GM18868 (cell line): ENCODE measurements around the gene HEATR9.

ENCODE experiments used
- ATAC-seq: cut with Tn5 transposase; IDR thresholded peaks from one replicate; pipeline ENCODE4 v1.9.1; 2021; ENCODE audit warnings: mild to moderate bottlenecking, moderate library complexity; ENCODE audit not compliant: unreplicated experiment

Gene HEATR9

DNA sequence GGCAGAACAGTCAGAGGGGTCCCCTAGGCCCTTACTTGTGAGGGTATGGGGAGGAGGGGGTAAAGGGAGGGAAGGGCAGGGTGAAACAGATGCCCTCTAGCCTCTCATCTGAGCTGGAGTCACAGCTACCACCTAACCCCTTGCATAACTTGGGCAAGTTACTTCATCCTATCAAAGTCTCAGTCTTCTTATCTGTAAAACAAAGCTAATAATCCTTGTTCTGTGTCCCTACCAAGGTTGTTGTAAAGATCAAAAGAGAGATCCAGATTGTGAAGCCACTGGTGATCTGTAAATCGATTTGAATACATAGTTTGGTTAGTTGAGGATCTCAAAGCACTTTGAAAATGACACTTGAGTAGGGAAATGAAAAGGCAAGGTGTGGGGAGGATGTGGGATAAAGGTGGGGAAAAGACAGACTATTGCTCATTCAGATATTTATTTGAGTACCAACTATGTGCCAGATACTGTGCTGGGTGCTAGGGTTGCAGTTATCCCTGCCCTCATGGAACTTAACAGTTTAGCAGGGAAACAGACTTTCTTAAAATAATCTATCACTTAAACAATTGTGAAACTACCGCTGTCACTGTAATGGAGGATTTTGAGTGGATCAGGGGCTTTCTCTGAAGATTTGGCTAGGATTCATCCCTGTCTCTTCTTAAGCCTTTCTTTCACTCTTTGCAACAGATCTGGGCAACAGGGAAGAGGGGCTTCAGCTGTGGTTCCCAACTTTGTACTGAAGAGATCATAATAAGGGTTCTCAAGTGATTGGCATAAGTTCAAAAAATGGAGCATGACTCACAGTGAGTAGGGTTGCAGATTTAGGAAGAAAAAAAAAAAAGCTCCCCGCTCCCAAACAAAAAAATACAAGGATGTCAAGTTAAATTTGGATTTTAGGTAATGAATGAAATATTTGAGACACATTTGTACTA, 3.0 kb downstream of the HEATR9 start:
- no peak for ATAC-seq

DNA sequence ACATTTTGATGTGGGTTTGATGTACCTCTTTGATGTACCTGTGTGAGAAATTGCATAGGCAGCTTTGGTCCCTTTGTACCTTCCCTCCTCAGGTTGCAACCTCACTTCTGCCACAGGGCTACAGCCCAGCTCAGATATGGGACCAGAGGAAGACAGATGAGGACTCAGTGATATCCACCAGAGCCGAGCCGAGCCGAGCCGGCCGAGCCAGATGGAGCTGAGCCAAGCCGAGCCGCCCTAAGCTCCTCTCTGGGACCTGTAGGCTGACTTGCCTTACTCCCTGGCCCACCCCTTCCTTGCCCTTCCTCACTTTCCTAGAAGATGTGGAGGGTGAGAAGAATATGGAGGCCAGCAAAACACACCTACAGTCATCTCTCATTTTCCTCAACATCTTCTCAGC, 3.8 kb downstream of the HEATR9 start:
- ATAC-seq: no peak

DNA sequence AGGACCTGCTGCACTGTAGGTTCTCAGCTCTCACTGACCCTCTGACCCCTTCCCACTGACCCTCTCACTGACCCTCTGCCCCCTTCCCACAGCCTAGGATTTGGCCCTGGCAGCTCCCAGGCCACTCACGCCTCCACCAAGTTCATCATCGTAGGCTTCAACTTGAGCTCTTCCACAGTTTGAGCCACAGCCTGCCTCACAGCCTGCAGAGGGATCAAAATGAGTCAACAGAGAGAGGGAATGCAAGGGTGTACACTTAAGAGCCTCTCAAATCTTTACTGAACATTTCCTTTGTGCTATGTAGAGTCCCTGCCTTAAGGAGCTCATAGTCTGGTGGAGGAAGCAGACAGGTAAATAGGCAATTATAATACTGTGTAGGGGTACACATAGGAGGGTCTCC, 12.1 kb downstream of the HEATR9 start:
- ATAC-seq: no peak

DNA sequence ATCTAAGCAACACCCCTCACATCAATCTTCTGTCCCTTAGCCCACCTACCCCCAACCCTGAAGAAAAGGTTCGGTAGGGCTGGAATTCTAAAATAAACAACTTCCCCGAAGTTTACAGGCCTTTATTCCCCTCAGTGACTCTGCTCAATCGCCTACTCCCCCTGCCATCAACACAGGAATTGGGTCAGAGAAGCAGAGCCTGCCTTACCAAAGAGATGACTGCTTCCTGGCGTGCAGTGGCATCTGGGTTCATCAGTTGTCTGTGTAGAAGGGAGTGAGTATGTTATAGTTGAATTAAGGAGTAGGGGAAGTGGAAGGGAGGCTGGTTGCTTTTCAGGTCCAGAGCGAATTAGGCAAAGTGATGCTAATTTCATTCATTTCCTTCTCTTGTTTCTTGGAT, 12.7 kb downstream of the HEATR9 start:
- no peak for ATAC-seq

DNA sequence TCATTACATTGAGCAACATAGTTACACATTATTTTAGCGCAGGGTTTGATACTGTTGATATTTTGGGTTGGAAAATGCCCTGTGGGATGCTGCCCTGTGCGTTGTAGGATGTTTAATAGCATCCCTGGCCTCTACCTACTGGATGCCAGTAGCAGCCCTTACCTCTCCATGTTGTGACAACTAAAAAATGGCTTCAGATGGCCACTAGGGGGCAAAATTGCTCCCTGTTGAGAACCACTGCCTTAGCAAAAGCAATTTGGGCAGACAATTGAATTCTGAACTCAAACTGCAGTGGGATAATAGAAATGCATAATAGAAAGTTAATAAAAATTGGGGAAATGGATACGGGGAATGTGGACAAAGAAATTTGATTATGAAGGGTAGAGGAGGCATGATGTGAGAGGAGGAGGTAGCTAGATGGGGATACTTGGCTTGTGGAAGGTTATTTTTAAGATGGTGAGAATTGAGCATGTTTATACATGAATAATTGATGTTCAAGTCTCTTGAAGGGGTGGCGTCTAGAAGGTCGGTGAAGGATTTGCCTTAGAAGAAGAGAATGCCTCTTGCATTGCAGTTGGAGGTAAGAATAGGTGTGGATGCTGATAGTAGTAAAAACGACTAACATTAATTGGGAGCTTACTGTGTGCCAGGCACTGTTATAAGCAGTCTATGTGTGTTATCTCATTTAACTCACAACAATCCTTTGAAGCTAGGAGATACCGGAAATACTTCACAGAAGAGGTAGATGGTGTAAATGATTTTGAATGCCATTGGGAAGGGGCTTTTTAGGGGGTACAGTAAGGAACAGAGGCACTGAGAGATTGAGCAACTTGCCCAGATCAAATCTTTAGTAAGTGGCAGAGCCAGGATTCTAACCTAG, 19.0 kb downstream of the HEATR9 start:
- ATAC-seq: no peak

DNA sequence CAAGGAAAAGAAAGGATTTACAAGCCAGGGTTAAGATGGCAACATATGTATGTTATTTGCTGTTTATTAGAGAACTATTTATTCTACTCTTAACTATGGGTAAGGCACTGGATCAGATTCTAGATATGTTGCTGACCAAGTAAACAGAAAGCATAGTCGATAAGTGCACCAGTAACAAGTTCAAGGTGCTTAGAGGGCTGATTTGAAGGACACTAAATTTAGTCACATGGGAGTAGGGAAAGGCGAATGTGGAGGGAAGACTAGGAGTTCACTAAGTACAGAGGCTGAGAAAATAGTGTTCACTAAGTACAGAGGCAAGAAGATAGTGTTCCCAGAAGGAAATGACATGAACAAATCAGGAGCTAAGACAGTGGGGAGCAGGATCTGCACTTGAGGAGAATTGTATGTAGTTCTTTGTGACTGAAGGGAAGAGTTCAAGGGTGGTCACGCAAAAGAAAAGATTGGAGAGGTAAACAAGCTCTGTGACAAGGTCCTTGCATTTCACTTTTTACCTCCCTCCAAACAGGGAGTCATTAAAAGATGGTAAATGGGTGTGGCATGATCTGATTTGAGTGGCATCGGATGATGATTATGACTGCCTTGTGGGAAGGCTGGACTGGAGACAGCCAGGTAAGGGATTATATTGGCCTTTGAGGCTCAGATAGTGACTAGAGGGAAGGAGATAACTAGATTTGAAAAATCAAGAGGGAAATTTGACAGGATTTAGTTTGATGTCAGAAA, 20.9 kb downstream of the HEATR9 start:
- no peak for ATAC-seq

DNA sequence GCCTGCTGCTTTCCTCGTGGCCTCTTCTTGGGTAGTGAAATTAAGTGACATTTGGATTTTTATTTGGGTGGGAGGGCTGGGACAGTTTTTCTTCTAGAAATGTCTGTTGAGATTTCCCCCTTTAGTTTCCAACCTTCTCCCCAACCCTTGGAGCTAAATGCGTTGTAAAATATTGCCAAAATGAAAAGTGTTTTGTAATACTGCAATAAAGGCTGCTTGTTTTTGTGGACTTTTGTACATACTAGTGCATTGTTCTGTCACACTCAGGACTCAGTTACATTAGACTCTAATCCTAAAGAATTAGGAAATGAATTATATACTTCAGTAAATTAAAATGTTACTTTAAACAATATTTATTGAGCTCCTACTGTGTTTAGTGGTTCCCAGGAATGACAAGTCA, 21.7 kb downstream of the HEATR9 start:
- no peak for ATAC-seq

DNA sequence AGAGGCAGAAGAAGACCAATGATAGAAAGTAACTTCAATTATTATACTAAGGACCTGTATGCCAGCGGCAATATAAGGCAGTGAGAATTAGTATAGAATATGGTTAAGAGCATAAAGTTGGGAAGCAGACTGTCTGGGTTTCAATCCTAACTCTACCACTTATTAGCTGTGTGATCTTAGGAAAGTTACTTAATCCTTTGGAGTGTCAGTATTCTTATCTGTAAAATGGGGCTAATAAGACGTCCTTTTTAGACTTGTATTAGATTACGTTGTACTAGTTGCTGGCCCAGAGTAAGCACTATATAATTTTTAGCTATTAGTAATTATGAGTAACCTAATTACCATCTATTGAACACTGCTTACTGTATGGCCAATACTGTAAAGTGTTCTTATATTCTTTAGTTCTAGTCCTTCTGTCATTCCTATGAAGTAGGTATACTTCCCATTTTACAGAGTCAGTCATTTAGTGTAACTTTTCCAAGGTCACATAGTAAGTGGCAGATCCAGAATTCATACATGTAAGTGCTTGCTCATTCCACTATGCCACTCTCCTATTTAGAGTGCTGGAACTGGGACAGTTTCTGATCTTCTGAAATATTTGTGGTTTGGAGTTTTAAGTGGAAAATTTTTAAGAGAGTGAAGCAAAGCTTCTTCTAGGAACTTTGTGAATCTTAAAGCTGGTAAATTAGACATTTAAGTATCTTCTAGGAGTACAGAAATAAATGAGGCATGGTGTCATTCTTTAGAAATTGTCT, 22.5 kb downstream of the HEATR9 start:
- no peak for ATAC-seq

DNA sequence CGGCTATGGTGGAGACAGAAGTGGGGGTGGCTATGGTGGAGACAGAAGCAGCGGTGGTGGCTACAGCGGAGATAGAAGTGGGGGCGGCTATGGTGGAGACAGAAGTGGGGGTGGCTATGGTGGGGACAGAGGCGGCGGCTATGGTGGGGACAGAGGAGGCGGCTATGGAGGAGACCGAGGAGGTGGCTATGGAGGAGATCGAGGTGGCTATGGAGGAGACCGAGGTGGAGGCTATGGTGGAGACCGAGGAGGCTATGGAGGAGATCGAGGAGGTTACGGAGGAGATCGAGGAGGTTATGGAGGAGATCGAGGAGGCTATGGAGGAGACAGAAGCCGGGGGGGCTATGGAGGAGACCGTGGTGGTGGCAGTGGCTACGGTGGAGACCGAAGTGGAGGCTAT, 24.1 kb downstream of the HEATR9 start:
- ATAC-seq: no peak

DNA sequence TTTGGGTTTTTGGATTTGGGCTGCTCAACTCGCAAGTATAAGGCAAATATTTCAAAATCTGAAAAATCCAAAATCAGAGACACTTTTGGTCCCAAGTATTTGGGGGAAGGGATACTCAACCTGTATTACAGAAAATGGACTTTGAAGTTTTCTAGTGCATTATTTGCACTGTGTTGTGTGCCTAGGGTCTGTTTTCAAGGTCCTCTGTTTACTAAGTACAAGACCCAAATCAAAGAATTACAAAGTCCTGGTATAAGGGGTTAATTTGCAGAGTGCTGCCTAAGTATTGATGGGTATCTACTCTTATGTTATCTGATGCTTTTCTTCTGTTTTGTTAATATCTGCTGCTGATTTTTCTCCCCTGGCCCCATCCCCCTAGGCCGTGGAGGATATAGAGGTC, 25.0 kb downstream of the HEATR9 start:
- no peak for ATAC-seq

DNA sequence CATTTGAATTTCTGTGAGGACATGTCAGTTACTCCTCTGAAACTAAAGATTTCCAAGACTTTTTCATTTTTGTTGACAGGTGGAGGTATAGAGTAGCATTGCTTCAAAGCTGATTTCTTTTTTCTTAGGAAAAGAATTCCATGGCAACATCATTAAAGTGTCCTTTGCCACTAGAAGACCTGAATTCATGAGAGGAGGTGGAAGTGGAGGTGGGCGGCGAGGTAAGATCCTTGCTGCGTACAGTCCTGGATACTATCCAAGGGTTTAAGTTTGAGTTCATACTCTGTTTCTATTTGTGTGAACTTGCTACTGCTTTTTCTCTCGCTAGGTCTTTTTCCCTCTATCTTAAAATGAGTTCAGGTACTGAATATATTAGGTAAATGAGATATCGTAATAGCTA, 26.5 kb downstream of the HEATR9 start:
- ATAC-seq: no peak

DNA sequence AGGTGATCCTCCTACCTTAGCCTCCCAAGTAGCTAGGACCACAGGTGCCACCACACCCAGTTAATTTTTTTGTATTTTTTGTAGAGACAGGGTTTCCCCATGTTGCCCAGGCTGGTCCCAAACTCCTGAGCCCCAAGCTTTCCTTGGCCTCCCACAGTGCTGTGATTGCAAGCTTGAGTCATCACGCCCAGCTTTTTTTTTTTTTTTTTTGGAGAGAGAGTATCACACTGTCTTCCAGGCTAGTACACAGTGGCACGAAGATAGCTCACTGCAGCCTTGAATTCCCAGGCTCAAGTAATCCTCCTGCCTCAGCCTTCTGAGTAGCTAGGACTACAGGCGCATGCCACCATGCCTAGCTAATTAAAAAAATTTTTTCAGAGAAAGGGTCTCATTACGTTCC, 27.2 kb downstream of the HEATR9 start:
- no peak for ATAC-seq

DNA sequence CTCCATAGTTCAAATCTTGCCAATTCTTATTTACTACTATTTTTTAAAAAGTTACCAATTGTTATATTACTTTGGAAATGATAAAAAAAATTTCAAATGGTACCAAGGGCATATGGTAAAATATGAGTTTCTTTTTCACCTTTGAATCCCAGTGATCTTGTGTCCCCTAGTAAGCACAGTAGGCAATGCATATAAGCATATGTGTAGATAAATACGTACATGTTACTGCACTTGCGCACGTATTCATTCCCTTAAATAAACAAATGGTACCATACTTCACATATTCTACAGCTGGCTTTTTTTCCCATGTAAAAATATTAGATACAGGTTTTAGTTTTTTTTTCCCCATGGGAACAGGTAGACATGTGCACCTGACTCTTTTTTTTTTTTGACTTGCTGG, 27.6 kb downstream of the HEATR9 start:
- ATAC-seq: no peak

DNA sequence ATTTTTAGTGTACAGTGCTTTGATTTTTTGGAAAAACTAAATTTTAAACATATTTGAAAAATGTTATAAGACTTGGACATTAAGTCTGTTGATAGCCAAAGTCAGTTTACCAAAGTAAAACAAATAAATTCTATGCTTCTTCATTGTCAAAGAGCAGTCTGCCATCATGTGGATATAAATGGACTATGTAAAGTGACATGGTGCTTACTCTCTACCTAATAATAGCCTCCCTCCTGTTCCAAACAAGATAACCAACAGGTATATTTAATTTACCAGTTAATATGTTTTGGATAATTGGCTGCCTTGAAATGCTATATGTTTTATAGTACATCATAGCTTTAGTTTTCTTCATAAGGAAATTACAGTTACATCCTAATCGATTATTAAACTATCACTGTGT, 43.5 kb downstream of the HEATR9 start:
- ATAC-seq: no peak

DNA sequence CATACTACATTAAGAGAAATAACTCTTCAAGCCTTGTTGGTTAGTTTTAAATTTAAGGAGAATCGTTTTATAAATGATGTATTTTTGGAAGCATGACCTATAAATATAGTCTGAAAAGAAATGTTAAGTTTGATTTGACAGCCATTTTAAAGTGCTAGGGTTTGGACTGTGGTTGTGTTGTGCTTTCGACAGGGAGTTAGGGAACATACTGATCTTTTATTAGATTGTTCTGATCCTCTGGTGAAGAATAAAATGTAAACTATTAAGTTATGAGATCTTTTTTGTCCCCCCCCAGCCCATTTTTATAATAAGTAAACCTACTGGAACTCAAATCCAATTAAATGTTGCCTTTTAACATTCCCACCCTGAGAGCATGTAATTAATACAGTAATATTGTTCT, 47.4 kb downstream of the HEATR9 start:
- no peak for ATAC-seq

DNA sequence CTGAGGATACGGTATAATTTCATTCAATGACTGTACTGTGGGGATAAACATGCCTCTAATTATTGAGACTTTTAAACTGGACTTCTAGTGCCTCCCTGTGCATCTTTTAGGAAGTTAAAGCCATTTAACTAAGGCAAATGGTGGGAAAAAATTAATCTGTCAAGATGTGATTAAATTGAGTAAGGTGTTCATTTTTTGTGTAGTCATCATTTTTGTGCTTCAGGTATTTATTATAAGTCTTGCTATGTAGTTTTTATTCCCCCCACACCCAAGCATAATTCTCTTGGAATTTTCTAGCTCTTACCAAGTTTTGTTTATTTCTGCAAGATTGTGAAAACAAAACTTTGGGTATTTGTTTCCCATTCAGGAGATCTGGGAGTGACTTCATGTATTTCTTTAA, 49.2 kb downstream of the HEATR9 start:
- no peak for ATAC-seq

DNA sequence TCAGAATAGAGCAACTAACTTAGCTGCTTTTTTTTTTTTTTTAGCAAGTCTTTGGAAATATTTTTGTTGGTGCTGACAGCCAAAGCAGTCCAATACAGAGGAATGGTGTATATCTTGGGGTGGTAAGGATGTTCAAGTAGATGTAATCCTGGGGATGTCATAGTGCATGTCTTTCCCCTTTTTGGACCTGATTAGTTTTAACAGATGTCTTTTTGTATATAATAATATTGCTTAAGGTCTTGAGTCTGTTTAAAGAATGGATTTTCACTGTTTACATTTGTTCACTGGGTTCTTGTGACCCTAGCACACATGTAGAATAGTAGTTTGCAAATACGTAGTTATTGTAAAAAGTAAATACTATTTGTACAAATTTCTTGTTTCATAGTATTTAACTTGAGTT, 51.5 kb downstream of the HEATR9 start:
- ATAC-seq: no peak

DNA sequence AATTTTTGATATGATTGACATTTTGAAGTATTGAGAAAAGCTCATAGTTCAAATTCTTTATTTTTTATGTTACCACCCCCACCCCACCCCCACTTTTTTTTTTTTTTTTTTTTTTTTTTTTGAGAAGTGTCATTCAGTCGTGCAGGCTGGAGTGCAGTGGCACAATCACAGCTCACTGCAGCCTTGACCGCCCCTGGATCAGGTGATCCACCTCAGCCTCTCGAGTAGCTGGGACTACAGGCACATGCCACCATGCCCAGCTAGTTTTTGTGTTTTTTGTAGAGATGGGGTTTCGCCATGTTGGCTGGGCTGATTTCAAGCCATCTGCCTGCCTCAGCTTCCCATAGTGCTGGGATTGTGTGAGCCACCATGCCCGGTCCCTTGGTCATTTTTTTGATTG, 52.0 kb downstream of the HEATR9 start:
- ATAC-seq: no peak

DNA sequence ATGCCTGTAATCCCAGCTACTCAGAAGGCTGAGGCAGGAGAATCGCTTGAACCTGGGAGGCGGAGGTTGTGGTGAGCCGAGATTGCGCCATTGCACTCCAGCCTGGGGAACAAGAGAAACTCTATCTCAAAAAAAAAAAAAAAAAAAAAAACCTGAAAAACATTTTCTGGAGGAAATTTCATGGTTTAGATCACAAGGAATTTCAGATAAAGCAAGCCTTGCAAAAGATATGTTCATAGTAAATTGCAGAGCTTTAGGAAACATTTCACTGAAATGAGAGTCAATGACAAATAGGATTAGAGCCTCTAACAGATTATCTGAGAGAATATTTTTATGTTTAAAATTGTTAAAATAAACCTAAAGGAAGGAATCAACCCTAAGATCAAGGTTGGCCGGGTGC, 56.2 kb downstream of the HEATR9 start:
- no peak for ATAC-seq

DNA sequence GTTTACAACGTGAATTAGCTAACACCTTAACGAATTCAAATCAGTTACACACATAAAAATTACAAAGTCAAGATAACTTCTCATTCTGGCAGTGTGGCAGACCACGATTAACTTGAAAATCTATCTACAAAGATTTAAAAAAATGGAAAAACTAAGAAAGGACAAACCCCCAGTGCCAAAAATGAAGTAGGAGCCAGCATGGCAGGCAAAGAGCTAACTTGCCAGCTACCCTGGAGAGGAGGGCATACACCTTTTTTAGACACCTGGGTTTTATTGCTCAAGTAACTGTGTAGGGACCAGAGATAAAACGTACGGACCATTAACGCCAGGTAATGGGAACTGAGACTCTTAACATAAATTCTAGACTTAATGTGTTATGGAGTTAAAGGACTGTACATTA, 56.9 kb downstream of the HEATR9 start:
- ATAC-seq: no peak
